Kidney (tissue), 14 donors: ENCODE data around the gene TEX12. TPM values are rescaled to one million over a fixed set of nuclear protein-coding genes. Genes with fewer than 3 reads are reported as not detected.

Experiments
- DNase-seq, 5 donors: peaks; one replicate each; pipeline ENCODE4 v3.0.0-alpha.2; 2013 to 2020
- FAIRE-seq: peaks from 2 replicates; lab custom pipeline; 2012; peaks lifted over from hg19 to GRCh38; lab: Jason Lieb, UNC
- H3K27ac ChIP-seq, 2 donors: one replicate each; pipeline ENCODE4 v1.7.0; 2013; ENCODE audit warnings: low read depth in 2 of 2, low read length in 2 of 2, inconsistent platforms in 1 of 2
- H3K27me3 ChIP-seq: one replicate; pipeline ENCODE4 v1.7.1; 2013; ENCODE audit warnings: low read length, inconsistent platforms; ENCODE audit not compliant: control insufficient read depth, insufficient read depth
- H3K36me3 ChIP-seq, 3 donors: one replicate each; pipeline versions ENCODE4 v1.7.0 to v1.7.1; 2013; ENCODE audit warnings: low read length in 3 of 3, control low read depth in 1 of 3, inconsistent platforms in 1 of 3; ENCODE audit not compliant: insufficient read depth in 3 of 3, control insufficient read depth in 2 of 3
- H3K4me1 ChIP-seq, 3 donors: one replicate each; pipeline versions ENCODE4 v1.7.0 to v1.7.1; 2013; ENCODE audit warnings: low read length in 3 of 3, inconsistent platforms in 1 of 3, low read depth in 1 of 3; ENCODE audit not compliant: control insufficient read depth in 2 of 3, insufficient read depth in 2 of 3
- H3K4me3 ChIP-seq, 3 donors: one replicate each; pipeline versions ENCODE4 v1.7.0 to v1.8.1; 2013; ENCODE audit warnings: low read length in 3 of 3, control low read depth in 1 of 3, inconsistent platforms in 1 of 3
- H3K9ac ChIP-seq, 3 donors: one replicate each; pipeline versions ENCODE4 v1.7.0 to v1.7.1; 2013; ENCODE audit warnings: low read length in 3 of 3, control low read depth in 1 of 3, inconsistent platforms in 1 of 3
- H3K9me3 ChIP-seq, 3 donors: one replicate each; pipeline versions ENCODE4 v1.7.0 to v1.7.1; 2013; ENCODE audit warnings: low read length in 3 of 3, control low read depth in 1 of 3, inconsistent platforms in 1 of 3; ENCODE audit not compliant: control insufficient read depth in 2 of 3, insufficient read depth in 1 of 3
- CTCF ChIP-seq: IDR thresholded peaks from 3 replicates; pipeline ENCODE4 v1.5.1; 2012; ENCODE audit warnings: mild to moderate bottlenecking, moderate library complexity, borderline replicate concordance; ENCODE audit not compliant: insufficient read depth; ENCODE audit errors: extremely low read depth
- intact Hi-C: fragments of 100-400 bp; cut with DNase I; formaldehyde crosslinking; loops from one replicate; pipeline ENCODE4 v1.11.1; 2022
- polyA plus RNA-seq: library from polyadenylated mRNA; stranded (reverse); fragments of 350-450 nt; fragmentation: Illumina TruSeq; extraction: RNeasy Lipid Tissue Mini Kit (QIAGEN cat#74804); gene quantifications from one replicate; pipeline ENCODE4 v1.2.3, GENCODE V29; 2014; ENCODE audit warnings: low read depth, low replicate concordance; ENCODE audit not compliant: insufficient read depth
- total RNA-seq: library from RNA; stranded (reverse); fragmentation: NEBNext Ultra II Directional; extraction: Animal tissue kit (Norgen Biotek cat#: 25700); gene quantifications from one replicate; pipeline ENCODE4 v1.2.1, GENCODE V29; 2021
- donor health status: control.
- donor health status: control.
- donor health status: control.
- donor health status: control.
- donor health status: control.
- donor health status: DM: yes; HTN: yes; CAD: no.
- donor health status: Normal renal cell carcinoma (clear cell type).

TEX12 gene
- total and polyA plus RNA-seq, 2 donors from 2014 or later = not detected

GRCh38 chr11:112177589-112177988 is 10.4 kb downstream of the TEX12 start:
- Histone ChIP-seq H3K4me3 (no peak overlapping the region), H3K9me3 (no peaks in the 10 kb centered on the region), H3K27ac (no peak overlapping the region), H3K4me1 (peaks cover 0 to 5% (median 0%) of the 10 kb centered on the region in 3 donors), H3K27me3 (no peaks in the 10 kb centered on the region), H3K9ac (no peak overlapping the region), H3K36me3 (no peaks in the 10 kb centered on the region)
- FAIRE-seq = no peak
- DNase-seq = no peak
- intact Hi-C loops = no loop called here
- no peak for TF ChIP-seq CTCF

DNA sequence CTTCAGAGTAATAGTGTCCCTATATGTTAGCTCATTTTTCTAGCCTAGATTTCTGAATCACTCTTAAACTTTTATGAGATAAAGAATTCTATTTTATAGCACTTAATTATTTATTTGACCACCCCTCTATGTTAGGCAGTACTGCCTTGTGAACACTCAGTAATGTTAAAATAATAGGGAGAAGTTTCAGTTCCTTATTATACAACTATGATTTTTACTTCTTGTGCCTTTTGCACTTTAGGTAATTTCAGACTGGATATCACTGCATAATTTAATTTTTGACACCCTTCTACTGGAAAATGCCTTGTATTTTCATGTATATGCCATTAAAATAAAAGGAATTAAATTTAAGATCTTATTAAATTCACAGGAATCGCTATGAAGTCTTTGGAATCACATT is 11.3 kb downstream of the TEX12 start:
- no peak for FAIRE-seq
- H3K27ac ChIP-seq = no peak overlapping the region
- H3K9me3 ChIP-seq = no peaks in the 10 kb centered on the region
- H3K9ac ChIP-seq = no peak overlapping the region
- H3K4me1 ChIP-seq = peaks cover 0 to 5% (median 0%) of the 10 kb centered on the region in 3 donors
- TF ChIP-seq CTCF = no peak
- H3K4me3 ChIP-seq = no peak overlapping the region
- H3K27me3 ChIP-seq = no peaks in the 10 kb centered on the region
- no peak for DNase-seq
- H3K36me3 ChIP-seq = no peaks in the 10 kb centered on the region
- intact Hi-C loops = no loop called here

- no peak overlapping the region for H3K9ac ChIP-seq
- no peak for TF ChIP-seq CTCF
- no peaks in the 10 kb centered on the region for H3K27me3 ChIP-seq
- intact Hi-C loops = no loop called here
- H3K36me3 ChIP-seq = no peaks in the 10 kb centered on the region
- no peak for FAIRE-seq
- no peak for DNase-seq
- H3K4me1 ChIP-seq = peaks cover 0 to 5% (median 0%) of the 10 kb centered on the region in 3 donors
- H3K9me3 ChIP-seq = no peaks in the 10 kb centered on the region
- no peak overlapping the region for H3K4me3 ChIP-seq
- no peak overlapping the region for H3K27ac ChIP-seq
Measured at GRCh38 chr11:112178936-112179335, 11.8 kb downstream of the TEX12 start.

- Histone ChIP-seq H3K4me1 (peaks cover 0 to 5% (median 0%) of the 10 kb centered on the region in 3 donors), H3K36me3 (no peaks in the 10 kb centered on the region), H3K9me3 (no peaks in the 10 kb centered on the region), H3K27ac (no peak overlapping the region), H3K9ac (no peak overlapping the region), H3K27me3 (no peaks in the 10 kb centered on the region), H3K4me3 (no peak overlapping the region)
- FAIRE-seq (no peak), DNase-seq (no peak)
- intact Hi-C loops = no loop called here
- no peak for TF ChIP-seq CTCF
Measured at GRCh38 chr11:112179601-112180000, 12.4 kb downstream of the TEX12 start.
